Sciatic nerve (tissue), 2 donors: ENCODE data around the gene IFT27. TPM values are rescaled to one million over a fixed set of nuclear protein-coding genes. Genes with fewer than 3 reads are reported as not detected.

Experiments
- ATAC-seq: fragments of 200-7000 bp; cut with Tn5 transposase; one replicate; pipeline ENCODE4 v1.9.1; 2020; ENCODE audit warnings: mild to moderate bottlenecking, moderate library complexity
- DNase-seq: peaks from one replicate; pipeline ENCODE4 v3.0.0-alpha.2; 2020; ENCODE audit warnings: low spot score
- intact Hi-C: fragments of 100-400 bp; cut with DNase I; formaldehyde crosslinking; loops from one replicate; pipeline ENCODE4 v1.14.2; 2022
- total RNA-seq: library from RNA; stranded (reverse); fragmentation: NEBNext Ultra II Directional; extraction: Animal tissue kit (Norgen Biotek cat#: 25700); gene quantifications from one replicate; pipeline ENCODE4 v1.2.1, GENCODE V29; 2021
- donor health status: DM: no; HTN: no; CAD: no.
- donor health status: DM: no; HTN: no; CAD: no.

Gene IFT27, protein sequence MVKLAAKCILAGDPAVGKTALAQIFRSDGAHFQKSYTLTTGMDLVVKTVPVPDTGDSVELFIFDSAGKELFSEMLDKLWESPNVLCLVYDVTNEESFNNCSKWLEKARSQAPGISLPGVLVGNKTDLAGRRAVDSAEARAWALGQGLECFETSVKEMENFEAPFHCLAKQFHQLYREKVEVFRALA
- total RNA-seq, result 23.9 TPM

GRCh38 chr22:36775964-36776669 lies at the start of gene IFT27:
TSS of gene IFT27 (minus strand) at chr22:36776119. CDS start at chr22:36775707, 412 bp downstream.
- ATAC-seq (peak; percentile 99), DNase-seq (peak; percentile 98)
- intact Hi-C loops, result no loop called here

GRCh38 chr22:36824655-36825054 lies 48.7 kb upstream of the IFT27 start:
- ATAC-seq (no peak), DNase-seq (no peak)
- intact Hi-C loops, result no loop called here

DNA sequence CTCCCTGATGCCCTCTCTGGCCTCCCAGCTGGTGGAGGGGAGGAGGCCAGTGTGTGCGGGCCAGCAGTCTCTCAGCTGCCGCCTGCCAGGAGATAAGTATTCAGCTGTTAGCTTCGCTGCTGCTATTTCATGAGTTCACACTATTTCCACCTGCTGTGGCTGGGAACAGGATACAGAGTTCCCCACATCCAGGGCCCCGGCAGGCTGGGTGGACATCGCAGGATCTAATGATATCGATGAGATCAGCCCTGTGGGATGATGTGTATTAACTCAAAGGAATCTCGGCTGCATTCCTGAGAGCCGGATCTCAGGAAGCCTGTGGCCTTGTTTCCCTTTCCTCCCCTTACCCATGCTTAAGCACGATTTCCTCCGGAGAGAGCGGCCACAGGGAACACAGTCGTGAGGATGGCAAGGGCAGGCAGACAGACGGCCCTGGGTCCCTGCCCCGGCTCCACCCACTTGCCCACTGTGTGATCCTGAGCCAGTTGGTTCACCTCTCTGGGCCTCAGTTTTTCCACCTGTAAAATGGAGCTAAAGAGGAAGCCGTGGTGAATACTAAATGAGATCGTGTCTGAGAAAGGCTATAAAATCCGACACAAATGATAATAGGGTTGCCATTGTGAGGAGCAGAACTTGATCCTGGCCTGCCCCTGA lies 47.4 kb upstream of the IFT27 start:
- no peak for DNase-seq
- no peak for ATAC-seq
- intact Hi-C loops, result no loop called here

DNA sequence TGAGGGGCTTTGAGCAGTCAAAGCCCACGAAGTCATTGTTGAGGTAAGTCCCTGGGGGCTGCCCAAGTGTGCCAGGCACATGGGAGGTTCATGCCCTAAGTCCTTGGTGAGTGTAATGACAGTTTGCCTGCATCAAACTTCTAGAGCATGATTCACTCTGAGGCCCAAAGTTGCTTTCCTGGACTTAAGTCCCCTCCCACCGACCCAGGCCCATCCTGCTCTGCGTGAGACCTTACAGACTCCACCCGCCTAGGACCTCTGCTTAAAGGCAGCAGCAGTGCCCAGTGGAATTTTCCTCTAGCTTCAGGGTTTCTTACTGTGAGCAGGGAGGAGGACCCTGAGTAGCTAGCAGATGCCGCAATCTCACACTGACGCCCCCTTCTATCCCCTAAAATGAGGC lies 46.7 kb upstream of the IFT27 start:
- DNase-seq, result no peak
- no peak for ATAC-seq
- intact Hi-C loops, result no loop called here

GRCh38 chr22:36819112-36819511 lies 43.2 kb upstream of the IFT27 start:
- intact Hi-C loops, result no loop called here
- DNase-seq, result no peak
- ATAC-seq, result no peak

DNA sequence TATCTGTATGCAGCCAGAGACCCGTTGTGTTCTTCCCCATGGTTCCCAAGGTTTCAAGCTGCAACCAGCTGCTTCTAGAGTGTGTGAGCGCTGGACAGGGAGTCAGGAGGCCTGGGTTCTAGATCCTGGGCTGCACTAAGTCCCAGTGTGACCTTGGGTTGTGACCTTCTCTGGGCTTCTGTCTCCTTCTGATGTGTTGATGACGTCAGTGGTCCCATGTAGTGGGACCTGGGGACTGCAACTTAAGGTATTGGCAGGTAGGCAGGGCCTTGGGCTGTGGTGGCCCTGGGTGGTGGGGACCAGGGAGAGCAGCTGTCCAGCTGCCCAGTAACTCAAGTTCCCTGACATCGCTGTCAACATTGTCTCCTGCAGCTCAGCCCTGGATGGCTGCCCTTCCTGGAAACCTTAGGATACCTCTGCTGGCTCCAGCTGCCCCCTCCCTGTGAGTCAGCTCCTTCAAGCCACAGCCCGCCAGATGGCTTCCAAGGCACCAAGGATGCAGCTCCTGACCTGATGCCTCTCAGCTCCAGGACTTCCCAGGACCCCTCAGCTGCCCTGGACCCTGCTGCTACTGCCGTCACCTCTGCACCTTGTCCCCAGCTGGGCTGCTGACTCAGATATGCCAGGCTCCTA lies 42.2 kb upstream of the IFT27 start:
- no peak for ATAC-seq
- intact Hi-C loops, result no loop called here

DNA sequence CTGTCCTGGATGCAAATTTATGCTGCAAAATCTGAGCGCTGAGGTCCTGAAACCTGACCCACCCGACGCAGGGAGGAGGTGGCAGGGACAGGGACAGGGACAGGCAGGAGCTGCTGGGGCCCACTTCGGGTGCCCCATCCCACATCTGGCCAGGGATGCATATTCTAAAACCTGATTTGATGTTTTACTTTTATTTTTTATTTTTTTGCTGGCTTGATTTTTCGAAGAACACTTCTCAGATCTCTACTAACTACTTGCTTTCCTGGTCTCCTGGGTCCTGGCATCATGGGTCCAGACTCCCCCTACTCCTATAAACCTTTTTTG lies 41.6 kb upstream of the IFT27 start:
- DNase-seq, result no peak
- intact Hi-C loops, result no loop called here
- no peak for ATAC-seq

More for the DNA sequence above, 42.2 kb upstream of the IFT27 start:
- DNase-seq, result no peak

DNA sequence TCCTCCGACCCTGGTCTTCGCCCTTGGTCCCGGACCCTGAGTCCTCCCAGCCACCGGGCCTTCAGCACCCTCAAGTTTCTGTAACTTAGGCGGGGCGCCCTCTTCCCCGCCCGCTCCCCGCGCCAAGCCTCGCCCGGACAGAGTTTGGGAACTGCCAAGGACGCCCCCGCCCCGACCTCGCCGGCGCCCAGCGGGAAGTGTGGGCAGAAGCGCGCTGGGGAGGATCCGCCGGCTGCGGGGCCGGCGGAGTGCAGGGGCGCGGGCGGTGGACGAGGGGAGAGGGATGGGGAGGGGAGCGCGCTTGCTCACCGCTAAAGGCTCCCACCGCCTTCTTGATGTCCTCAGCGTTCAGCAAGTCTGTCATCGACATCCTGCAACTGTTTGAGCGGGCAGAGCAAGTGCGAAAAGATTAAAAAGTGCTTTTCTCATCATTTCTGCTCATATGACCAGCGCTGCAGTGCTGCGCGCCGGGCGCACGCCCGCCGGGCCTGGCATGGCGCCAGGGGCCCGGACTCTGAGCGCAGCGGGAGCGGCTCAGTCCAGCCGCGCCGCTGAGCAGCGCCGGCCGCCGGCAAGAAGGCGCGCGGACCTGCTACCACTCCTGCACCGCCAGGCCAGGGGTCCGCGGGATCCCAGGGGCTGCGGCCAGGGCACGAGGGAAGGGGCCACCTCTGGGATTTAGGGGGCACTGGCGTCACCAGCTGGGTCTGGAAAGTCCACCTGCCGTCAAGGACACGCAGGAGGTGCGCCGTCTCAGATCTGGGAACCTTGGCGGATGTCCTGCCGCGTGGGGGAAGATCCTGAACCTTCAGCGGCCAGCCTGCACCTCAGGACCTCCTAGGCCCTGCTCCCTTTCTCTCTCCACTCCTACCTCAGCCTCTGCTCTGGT lies 41.0 kb upstream of the IFT27 start, which contains the start of gene PVALB:
Gene PVALB, minus strand, starts transcription at position 400 of the 889 bp plus-strand sequence. Its CDS starts 30 bp downstream, at position 370.
- intact Hi-C loops, result no loop called here
- no peak for DNase-seq
- peak; percentile 51 for ATAC-seq

GRCh38 chr22:36816339-36816635 lies 40.4 kb upstream of the IFT27 start:
- DNase-seq (no peak), ATAC-seq (no peak)
- intact Hi-C loops, result no loop called here

GRCh38 chr22:36815558-36816338 lies 39.8 kb upstream of the IFT27 start:
- DNase-seq (no peak), ATAC-seq (no peak)
- intact Hi-C loops, result no loop called here

DNA sequence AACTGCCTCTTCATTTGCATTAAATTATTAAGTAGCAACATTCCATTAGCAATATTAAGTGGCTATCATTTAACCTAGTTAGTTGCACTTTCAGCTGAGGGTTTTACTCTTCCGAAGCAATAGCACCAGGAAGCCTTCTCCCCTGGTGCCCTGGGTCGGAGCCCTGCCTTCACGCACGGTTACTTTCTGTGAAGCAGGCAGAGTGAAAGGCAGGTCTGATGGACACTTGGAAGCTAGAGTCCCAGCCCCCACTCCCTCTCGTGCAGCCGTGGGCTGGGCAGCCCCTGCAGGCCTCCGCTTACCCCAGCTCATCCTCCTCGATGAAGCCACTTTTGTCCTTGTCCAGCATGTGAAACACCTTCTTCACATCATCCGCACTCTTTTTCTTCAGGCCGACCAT lies 38.9 kb upstream of the IFT27 start:
- intact Hi-C loops, result no loop called here
- ATAC-seq (no peak), DNase-seq (no peak)

DNA sequence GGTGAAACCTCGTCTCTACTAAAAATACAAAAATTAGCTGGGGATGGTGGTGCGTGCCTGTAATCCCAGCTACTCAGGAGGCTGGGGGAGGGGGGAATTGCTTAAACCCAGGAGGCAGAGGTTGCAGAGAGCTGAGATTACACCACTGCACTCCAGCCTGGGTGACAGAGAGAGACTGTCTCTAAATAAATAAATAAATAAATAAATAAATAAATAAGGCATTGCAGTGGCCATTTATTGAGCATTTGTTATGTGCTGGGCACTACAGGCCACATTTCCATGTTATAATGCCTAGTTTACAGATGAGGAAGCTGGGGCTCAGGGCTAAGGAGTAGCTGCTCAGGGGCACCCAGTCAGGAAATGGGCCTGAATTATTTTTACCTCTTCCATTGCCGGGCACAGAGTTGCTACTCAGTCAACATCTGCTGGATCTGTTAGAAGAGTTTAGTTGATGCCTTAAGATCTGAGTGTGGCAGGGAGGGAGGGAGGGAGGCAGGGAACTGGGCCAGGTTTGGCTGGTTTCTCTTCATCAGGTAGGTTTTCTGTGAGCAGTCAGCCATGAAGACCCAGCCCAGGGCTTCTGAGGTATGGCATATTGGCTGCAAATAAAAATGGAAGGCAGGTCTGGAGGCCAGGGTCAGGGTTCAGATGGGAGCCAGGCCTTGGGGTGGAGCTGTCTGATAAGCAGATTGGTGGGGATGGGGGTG lies 35.3 kb upstream of the IFT27 start:
- DNase-seq, result no peak
- intact Hi-C loops, result no loop called here
- ATAC-seq, result no peak

DNA sequence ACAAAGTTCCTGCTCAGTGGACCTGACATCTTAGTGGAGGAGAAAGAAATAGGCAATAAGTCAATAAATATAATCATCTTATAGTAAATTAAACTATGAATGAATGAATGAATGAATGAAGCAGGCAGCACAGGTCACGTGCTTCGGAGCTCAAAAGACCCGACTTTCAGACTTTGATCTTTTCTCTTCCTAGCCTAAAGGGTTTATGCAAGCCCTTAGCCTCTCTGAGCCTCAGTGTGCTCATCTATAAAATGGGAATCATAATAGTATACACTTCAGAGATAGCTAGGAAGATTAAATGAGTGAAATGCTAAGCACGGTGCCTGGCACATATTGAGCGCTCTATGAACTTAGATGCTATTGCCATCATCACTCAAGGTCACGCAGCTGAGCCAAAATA lies 33.4 kb upstream of the IFT27 start:
- ATAC-seq (no peak), DNase-seq (no peak)
- intact Hi-C loops, result no loop called here

GRCh38 chr22:36808721-36809344 lies 32.9 kb upstream of the IFT27 start:
- intact Hi-C loops, result no loop called here
- no peak for ATAC-seq
- no peak for DNase-seq

DNA sequence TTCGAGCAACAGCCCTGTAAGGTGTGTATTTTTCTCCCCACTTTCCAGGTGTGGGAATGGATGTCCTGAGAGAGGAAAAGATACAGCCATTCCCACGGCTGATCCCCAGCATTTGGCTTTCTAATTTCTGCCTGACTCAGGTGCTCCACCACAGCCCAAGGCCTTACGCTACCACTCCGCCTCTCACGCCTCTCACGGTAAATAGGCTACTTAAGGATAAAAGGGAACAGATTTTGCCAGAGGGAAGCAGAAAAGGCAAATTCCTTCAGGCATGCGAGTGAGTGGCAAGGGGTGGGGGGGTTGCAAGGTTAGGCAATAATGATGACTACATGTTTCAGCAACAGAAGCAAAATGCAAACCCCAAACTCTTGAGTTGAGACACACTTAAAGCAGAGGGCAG lies 31.7 kb upstream of the IFT27 start:
- ATAC-seq, result no peak
- intact Hi-C loops, result no loop called here
- DNase-seq, result no peak

DNA sequence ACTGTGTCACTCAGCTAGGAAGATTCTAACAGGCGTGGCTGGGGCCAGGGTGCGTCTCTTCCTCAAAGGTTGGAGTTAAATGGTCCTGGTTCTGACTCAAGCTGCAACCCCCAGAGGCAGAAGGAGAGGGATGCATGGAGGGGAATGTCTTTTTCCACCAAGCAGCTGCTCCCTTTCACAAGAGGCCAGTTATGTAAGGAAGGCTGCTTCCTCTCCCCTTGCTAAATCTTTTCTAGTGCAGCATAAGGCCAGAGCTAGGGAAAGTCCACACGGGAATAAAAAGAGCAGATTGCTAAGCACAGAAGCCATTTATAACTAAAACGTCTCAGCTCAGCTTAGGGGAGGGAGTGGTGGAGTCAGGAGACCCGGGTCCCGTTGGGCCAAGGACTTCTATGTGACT lies 30.9 kb upstream of the IFT27 start:
- DNase-seq, result no peak
- intact Hi-C loops, result no loop called here
- no peak for ATAC-seq

DNA sequence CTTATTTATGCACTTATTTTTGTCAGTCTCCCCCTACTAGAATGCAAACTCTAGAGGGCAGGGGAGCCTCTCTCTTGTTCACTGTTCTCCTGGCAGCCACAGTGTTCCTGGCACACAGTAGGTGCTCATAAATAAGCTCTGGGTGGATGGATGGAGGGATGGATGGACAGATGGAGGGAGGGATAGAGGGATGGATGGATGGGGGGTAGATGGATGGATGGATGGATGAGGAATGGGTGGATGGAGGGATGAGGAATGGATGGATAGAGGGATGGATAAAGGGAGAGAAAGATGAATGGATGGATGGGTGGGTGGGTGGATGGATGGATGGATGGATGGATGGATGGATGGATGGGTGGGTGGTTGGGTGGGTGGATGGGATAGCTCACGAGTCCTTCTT lies 27.4 kb upstream of the IFT27 start:
- no peak for DNase-seq
- no peak for ATAC-seq
- intact Hi-C loops, result no loop called here

DNA sequence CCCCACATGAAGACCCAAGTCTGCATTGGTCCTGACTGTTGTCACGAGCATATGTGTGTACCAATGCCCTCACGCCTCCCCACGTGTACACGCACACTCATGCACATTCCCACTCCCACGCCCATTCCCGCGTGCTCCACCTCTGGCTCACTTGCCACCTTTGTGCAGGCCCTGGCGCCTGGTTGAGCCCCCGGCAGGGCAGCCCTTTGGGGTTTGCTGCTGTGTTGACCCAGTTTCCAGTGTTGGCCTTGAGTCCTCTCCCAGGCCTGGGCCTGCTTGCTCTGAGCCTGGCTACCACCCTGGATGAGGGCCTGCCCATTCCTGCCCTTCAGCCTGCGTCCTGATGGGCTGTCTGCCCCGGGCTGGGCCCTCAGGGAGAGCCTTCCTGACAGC lies 22.8 kb upstream of the IFT27 start:
- DNase-seq, result no peak
- intact Hi-C loops, result no loop called here
- no peak for ATAC-seq
